NCI-H2171 (cell line): ENCODE results near the gene OR1J1.

Source experiments
- DNase-seq: peaks from one replicate; lab custom pipeline; 2025; lab: John Stamatoyannopoulos, UW

OR1J1 gene

DNA sequence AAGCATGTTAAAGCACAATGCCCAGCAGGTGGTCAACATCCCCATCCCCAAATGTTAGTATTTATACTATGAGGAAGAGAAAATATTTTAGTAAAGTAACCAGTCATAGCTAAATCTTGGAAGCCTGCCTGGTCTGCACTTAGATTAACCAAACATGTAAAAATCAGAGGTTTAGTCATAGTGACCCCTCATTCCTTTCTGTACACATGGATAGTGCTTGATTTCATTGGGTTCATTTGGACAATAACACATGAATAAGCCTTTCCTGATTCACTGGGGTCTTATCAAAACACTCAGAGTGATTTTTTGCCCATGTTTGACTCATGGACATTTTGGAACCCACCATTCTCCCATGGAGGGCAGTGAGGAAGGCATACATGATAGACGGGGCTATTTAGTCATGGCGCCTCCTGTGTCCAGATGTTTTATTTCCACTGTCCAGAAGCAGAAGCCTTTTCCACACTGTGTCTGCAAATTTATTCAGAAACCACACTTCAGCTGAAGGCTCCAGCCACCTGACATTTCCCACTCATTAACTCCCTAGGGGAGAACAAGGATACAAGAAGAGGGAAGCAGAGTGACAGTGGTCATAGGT, 32.5 kb downstream of the OR1J1 start:
- no peak for DNase-seq

DNA sequence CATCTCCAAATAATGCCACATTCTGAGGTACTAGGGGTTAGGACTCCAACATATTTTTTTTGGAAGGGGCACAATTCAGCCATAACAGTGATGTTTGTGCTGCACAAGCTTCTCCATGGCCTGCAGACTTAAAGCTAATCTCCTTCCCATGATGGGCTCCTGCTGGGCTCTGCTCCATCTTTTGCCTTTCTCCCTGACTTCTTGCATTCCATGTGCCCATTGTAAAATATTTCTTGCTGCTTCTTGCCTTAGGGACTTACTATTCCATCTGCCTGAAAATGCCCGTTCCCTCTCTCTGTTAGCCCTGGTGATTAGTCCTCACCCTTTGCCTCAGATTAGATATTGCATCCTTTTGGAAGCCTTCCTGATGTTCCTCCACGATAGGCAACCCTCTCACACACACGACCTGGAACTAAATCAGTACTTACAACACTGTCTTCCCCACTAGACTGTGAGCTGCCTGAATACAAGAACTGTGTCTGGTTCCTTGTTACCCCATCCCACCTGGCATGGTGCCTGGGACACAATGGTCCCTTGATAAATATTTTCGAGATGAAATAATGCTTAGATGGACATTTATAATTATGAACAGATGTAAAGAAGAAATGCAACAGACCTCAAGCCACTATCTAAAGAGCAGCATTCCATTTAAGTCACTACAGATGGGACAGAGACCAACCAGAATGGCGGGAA, 33.5 kb downstream of the OR1J1 start:
- no peak for DNase-seq

DNA sequence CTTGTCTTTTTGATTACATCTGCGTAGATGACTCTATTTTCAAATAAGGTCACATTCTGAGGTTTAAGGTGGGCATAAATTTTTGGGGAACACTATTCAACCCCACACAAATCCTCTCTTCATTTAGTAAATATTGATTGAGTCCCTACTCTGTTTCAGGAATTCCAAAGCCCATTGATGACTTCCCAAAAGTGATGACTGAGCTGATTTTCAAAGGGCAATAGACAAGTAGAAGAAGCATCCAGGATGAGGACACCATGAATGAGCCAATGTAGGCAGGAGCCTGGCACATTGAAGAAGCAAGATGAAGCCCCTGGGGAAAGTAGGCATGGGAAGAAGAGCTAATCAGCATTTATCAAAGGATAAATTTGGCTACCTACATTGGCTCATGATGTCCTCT, 35.2 kb downstream of the OR1J1 start:
- no peak for DNase-seq
